Muscle layer of duodenum (tissue), 2 donors: ENCODE measurements around the gene TP73.
"Not testable (repeated sequence)": the region's sequence is repeated elsewhere in the genome, so short reads cannot be mapped to it uniquely, and the experiment has no call there.

Experiments
- H3K27ac ChIP-seq: one replicate; pipeline ENCODE4 v1.7.0; 2013; ENCODE audit warnings: mild to moderate bottlenecking, low read length
- H3K27me3 ChIP-seq: one replicate; pipeline ENCODE4 v1.7.0; 2013; ENCODE audit warnings: low read depth, mild to moderate bottlenecking, control low read depth, low read length
- H3K36me3 ChIP-seq, 2 donors: one replicate each; pipeline ENCODE4 v1.7.0; 2013; ENCODE audit warnings: low read length in 2 of 2, control low read depth in 1 of 2, mild to moderate bottlenecking in 1 of 2; ENCODE audit not compliant: insufficient read depth in 2 of 2, control insufficient read depth in 1 of 2
- H3K4me1 ChIP-seq, 2 donors: one replicate each; pipeline ENCODE4 v1.7.0; 2013; ENCODE audit warnings: low read length in 2 of 2, mild to moderate bottlenecking in 2 of 2, control low read depth in 1 of 2, moderate library complexity in 1 of 2; ENCODE audit not compliant: insufficient read depth in 2 of 2, control insufficient read depth in 1 of 2
- H3K4me3 ChIP-seq, 2 donors: one replicate each; pipeline ENCODE4 v1.7.0; 2013; ENCODE audit warnings: low read length in 2 of 2, low read depth in 1 of 2, mild to moderate bottlenecking in 1 of 2
- H3K9me3 ChIP-seq, 2 donors: one replicate each; pipeline ENCODE4 v1.7.0; 2013; ENCODE audit warnings: low read length in 2 of 2, control low read depth in 1 of 2, mild to moderate bottlenecking in 1 of 2; ENCODE audit not compliant: control insufficient read depth in 1 of 2
- donor health status: healthy.

Gene TP73

DNA sequence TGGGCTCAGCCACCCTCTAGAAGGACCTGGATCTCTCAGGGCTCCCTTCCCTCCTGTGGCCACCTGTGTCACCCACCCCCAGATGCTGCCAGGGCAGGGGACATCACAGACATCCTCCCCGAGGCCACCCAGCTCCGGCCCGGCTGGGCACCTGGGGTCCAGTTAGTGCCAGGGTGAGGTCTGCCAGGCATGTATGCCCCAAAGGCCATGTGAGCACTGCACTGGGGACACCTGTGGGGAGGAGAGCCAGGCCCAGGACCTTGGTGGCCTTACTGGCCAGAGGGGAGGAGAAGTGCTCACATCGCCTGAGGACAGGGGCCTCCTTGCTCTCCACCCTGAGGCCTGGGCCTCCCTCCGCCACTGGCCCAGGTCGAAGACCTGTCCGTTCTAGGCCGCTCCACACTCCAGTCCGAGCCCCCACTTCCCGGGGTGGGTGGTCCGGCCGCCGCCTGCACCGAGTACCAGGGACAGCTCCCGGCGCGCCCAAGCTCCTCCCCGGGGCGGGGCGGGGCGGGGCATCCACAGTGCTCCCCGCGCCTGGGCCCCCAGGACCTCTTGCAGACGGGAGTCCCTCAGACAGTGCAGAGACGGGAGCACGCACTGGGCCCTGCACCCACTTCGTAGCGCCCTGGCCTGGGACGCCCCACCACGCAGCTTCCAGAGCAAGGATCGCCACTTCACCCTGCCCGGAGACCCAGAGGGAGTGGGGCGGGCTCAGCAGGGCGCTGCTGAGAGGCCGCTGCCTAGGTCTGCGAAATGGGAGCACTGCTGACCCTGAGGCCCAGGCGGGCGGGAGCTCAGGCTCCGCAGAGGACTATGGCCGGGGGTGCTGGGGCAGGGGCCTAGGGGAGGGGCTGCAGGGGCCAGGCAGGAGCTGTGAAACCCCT is 65.6 kb downstream of the TP73 start:
- no peak overlapping the region for H3K4me3 ChIP-seq
- peaks cover 6% of the 10 kb centered on the region for H3K27me3 ChIP-seq
- H3K27ac ChIP-seq, result no peak overlapping the region
- no peaks in the 10 kb centered on the region for H3K36me3 ChIP-seq
- peaks cover 0 to 3% of the 10 kb centered on the region in 2 donors for H3K4me1 ChIP-seq
- H3K9me3 ChIP-seq, result no peaks in the 10 kb centered on the region

DNA sequence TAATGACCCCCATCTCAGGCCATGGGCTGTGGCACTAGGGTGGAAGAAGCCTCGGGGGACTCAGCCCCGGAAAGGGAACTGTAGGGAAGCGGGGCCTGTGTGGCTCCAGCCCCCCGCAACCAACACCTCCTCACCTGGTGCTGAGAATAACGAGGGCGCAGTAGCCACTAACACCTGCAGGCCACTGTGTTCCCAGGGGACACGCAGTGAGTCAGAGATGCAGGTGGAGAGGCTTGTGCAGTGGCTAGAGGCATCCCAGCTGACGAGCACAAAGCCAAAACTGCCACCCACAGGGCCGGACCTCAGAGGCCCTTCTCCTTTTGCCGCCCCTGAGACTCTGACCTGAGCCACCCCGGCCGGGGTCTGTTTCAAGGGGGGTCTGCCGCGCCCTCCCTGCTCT is 66.4 kb downstream of the TP73 start:
- no peak overlapping the region for H3K4me3 ChIP-seq
- no peak overlapping the region for H3K27ac ChIP-seq
- no peaks in the 10 kb centered on the region for H3K36me3 ChIP-seq
- peaks cover 0 to 3% of the 10 kb centered on the region in 2 donors for H3K4me1 ChIP-seq
- H3K9me3 ChIP-seq, result no peaks in the 10 kb centered on the region
- peaks cover 6% of the 10 kb centered on the region for H3K27me3 ChIP-seq

DNA sequence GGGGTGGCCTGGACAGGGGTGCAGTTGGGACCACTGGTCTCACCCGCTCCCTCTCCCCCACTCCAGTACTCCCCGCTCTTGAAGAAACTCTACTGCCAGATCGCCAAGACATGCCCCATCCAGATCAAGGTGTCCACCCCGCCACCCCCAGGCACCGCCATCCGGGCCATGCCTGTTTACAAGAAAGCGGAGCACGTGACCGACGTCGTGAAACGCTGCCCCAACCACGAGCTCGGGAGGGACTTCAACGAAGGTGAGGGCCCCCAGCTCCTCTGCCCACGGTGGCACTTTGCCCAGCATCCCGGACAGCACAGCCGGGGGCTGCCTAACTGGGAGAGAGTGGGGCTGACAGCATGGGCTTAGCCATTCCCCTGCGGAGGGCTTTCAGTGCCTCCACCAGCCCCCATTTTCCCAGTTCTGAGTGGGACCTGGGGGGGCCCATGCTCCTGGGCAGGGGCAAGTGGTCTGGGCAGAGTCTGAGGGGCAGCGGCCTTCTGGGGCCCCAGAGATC is 69.7 kb downstream of the TP73 start:
- H3K27me3 ChIP-seq, result peaks cover 6% of the 10 kb centered on the region

DNA sequence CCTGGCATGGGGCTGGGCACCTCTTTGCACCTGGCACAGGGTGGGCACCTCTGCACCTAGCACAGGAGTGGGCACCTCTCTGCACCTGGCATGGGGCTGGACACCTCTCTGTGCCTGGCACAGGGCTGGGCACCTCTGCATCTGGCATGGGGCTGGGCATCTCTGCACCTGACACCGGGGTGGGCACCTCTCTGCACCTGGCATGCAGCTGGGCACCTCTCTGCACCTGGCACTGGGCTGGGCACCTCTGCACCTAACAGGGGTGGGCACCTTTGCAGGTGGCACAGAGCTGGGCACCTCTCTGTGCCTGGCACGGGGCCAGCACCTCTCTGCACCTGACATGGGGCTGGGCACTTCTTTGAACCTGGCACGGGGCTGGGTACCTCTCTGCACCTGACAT is 70.5 kb downstream of the TP73 start:
- Histone ChIP-seq H3K4me3 (no peak overlapping the region), H3K27ac (no peak overlapping the region), H3K27me3 (no peaks in the 10 kb centered on the region), H3K9me3 (no peaks in the 10 kb centered on the region), H3K36me3 (no peaks in the 10 kb centered on the region), H3K4me1 (no peaks in the 10 kb centered on the region)

More for the DNA sequence above, 69.7 kb downstream of the TP73 start:
- H3K36me3 ChIP-seq, result no peaks in the 10 kb centered on the region
- H3K4me3 ChIP-seq, result no peak overlapping the region
- no peaks in the 10 kb centered on the region for H3K9me3 ChIP-seq
- H3K4me1 ChIP-seq, result no peaks in the 10 kb centered on the region
- H3K27ac ChIP-seq, result no peak overlapping the region

DNA sequence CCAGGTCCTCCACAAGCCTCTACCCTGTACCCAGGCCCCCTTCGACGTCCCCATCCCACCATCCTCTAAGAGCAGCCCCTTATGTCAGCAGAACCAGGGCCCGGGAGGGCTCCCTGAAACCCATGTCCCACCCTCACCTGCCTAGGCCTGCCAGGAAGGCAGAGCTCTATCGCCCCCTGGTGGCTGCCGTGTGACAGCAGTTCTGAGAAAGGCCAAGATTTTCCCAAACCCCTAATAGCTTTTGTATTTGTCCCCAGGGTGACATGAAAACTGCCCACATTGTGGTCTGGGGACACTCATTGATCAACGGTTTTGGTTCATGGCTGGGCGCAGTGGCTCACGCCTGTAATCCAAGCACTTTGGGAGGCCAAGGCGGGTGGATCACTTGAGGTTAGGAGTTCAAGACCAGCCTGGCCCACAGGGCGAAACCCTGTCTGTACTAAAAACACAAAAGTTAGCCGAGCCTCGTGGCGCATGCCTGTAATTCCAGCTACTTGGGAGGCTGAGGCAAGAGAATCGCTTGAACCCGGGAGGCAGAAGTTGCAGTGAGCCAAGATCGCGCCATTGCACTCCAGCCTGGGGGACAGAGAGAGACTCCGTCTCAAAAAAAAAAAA is 72.2 kb downstream of the TP73 start:
- not testable (repeated sequence) for H3K9me3 ChIP-seq, H3K36me3 ChIP-seq, H3K27ac ChIP-seq, H3K27me3 ChIP-seq, H3K4me1 ChIP-seq, H3K4me3 ChIP-seq

DNA sequence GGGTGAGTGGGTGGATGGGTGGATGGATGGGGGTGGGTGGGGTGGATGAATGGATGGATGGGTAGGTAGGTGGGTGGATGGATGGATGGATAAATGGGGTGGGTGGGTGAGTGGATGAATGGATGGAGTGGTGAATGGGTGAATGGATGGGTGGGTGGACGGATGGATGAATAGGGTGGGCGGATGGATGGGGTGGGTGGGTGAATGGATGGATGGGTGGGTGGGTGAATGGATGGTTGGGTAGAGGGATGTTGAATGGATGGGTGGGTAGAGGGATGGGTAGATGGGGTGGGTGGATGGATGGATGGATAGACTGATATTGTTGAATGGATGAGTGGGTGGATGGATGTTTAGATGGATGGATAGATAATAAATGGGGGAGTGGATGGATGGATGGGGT is 73.0 kb downstream of the TP73 start:
- Histone ChIP-seq H3K27ac (no peak overlapping the region), H3K27me3 (no peaks in the 10 kb centered on the region), H3K4me1 (no peaks in the 10 kb centered on the region)

DNA sequence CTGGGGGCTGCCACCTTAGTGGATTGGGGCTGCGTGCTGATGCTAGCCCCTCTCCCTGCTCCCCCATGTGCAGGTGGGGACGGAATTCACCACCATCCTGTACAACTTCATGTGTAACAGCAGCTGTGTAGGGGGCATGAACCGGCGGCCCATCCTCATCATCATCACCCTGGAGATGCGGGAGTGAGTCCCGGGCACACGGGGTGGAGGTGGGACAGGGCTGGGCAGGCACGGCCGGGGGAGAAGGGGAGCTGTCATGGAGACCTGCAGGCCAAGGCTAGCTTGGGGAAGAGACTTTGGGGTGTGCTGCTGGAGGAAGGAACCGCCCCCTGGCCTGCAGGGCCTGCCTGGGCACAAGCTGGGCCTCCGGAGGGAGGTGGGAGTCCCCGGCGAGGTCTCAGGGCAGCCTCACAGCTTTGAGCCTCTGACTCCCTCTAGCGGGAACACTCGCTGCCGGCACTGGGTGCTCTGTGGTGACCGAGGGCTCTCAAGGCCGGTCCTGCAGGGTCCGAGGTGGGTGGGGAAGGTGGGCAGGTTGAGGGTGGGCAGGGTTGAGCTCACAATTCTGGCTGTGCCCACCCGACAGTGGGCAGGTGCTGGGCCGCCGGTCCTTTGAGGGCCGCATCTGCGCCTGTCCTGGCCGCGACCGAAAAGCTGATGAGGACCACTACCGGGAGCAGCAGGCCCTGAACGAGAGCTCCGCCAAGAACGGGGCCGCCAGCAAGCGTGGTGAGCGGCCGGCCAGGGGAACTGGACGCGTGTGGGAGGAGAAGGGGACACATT is 74.9 kb downstream of the TP73 start:
- Histone ChIP-seq H3K4me3 (no peak overlapping the region), H3K27ac (no peak overlapping the region), H3K9me3 (no peaks in the 10 kb centered on the region), H3K36me3 (no peaks in the 10 kb centered on the region), H3K4me1 (peaks cover 0 to 4% of the 10 kb centered on the region in 2 donors), H3K27me3 (peaks cover 6% of the 10 kb centered on the region)

More for the DNA sequence above, 73.0 kb downstream of the TP73 start:
- Histone ChIP-seq H3K9me3 (no peaks in the 10 kb centered on the region), H3K4me3 (no peak overlapping the region), H3K36me3 (no peaks in the 10 kb centered on the region)

DNA sequence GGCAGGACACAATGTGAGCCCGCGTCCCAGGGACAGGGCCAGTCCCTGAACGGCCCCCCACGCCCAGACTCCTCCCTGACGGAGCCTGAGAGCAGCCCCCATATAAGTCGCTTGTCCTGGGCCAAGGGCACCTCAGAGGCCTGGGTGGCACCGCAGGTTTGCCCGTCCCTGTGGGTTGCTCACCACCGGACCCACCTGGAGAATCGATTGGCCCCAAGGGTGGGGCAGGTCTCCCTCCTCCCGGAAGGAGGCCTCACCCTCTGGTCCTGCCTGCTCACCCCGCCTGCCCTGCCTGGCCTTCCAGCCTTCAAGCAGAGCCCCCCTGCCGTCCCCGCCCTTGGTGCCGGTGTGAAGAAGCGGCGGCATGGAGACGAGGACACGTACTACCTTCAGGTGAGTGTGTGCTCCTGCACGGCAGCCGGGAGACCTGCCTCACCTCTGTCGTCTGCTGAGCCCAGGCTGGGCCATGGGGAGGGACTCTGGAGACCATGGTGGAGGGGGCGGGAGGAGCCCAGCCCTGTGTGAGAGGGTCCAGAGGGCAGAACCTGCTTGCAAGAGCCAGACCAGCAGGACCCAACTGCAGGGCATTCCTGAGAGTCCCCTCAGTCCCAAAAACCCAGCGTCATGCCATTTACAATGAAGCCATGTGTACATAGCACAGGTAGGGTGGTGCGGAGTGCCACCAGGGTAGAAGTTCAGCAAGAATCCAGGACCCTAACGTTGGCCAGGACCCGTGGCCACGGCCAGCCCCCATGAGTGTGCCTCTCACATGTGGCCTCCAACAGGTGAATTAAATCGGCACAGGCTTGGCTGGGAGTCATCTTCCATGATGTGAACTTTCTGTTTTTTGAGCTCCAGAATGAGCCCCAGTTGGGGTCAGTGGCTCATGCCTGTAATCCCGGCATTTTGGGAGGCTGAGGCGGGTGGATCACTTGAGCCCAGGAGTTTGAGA is 75.8 kb downstream of the TP73 start:
- Histone ChIP-seq H3K27me3 (peaks cover 9% of the 10 kb centered on the region), H3K4me3 (no peak overlapping the region)

DNA sequence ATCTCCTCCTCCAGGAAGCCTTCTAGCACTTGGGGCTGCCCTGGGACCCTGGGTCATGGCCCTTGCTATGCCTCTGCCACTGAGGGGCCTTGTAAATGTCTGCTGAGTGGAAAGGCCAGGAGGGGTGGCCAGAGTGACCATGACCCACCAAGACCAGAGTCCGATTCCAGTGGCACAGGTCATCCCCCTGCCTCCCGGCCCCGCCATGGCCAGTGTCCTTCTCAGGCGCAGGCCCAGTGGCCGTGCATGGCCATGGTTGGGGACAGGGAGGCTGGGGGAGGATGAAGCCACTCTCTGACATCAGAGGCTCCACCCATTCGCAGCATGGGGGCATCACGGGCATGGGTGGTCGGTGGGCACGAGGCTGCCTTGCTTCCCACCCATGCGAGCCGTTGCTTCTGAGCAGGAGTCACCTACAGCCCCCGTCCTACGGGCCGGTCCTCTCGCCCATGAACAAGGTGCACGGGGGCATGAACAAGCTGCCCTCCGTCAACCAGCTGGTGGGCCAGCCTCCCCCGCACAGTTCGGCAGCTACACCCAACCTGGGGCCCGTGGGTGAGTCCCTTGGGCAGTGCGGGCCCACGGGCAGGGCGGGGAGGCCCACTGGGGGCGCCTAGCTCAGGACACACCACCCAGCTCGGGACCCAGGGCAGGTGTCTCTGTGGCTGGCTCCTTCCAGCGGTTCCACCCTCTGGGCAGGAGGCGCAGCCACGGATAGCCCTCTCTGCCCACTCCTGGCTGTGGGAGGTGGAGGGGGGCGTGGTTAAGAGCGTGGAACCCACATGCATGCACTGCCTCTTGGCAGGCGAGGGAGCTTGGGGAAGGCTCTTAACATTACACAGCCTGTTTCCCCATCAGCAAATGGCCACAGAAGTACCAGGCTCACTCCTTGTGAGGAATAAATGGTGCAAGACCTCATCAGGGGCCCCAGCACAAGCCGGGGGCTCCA is 77.6 kb downstream of the TP73 start:
- Histone ChIP-seq H3K27ac (no peak overlapping the region), H3K27me3 (peaks cover 9% of the 10 kb centered on the region), H3K9me3 (no peaks in the 10 kb centered on the region), H3K4me3 (no peak overlapping the region), H3K4me1 (peaks cover 0 to 9% of the 10 kb centered on the region in 2 donors), H3K36me3 (no peaks in the 10 kb centered on the region)

More for the DNA sequence above, 75.8 kb downstream of the TP73 start:
- peaks cover 0 to 9% of the 10 kb centered on the region in 2 donors for H3K4me1 ChIP-seq
- H3K36me3 ChIP-seq, result no peaks in the 10 kb centered on the region
- H3K9me3 ChIP-seq, result no peaks in the 10 kb centered on the region
- H3K27ac ChIP-seq, result no peak overlapping the region
